HG03045 (cell line): ENCODE results near the gene PNLDC1.
A peak's percentile ranks its signal among the peaks of the same experiment; 100 is the strongest.

ENCODE experiments used
- ATAC-seq: cut with Tn5 transposase; IDR thresholded peaks from one replicate; pipeline ENCODE4 v1.9.1; 2021; ENCODE audit warnings: mild to moderate bottlenecking, moderate library complexity; ENCODE audit not compliant: unreplicated experiment

Gene PNLDC1

GRCh38 chr6:159800141-159800865 lies at the start of gene PNLDC1:
Gene PNLDC1, plus strand, starts transcription at chr6:159800276. Its CDS starts 32 bp downstream, at chr6:159800308.
- no peak for ATAC-seq

GRCh38 chr6:159751448-159751847 lies 48.6 kb upstream of the PNLDC1 start:
- no peak for ATAC-seq

GRCh38 chr6:159753081-159753872 lies 46.8 kb upstream of the PNLDC1 start:
- no peak for ATAC-seq

- no peak for ATAC-seq
These were observed 45.7 kb upstream of the PNLDC1 start for GRCh38 chr6:159754401-159754800.

- ATAC-seq = no peak
These were observed 44.8 kb upstream of the PNLDC1 start for GRCh38 chr6:159754959-159755914.

GRCh38 chr6:159756508-159756907 lies 43.6 kb upstream of the PNLDC1 start:
- no peak for ATAC-seq

- no peak for ATAC-seq
These were observed 41.8 kb upstream of the PNLDC1 start for GRCh38 chr6:159758031-159759001.

GRCh38 chr6:159759645-159760044 lies 40.4 kb upstream of the PNLDC1 start:
- no peak for ATAC-seq

GRCh38 chr6:159760602-159761057 lies 39.4 kb upstream of the PNLDC1 start:
- ATAC-seq = no peak

GRCh38 chr6:159761129-159761872 lies 38.8 kb upstream of the PNLDC1 start:
- no peak for ATAC-seq

GRCh38 chr6:159761873-159762680 lies 38.0 kb upstream of the PNLDC1 start, which contains the start of gene ACAT2:
Gene ACAT2, plus strand, starts transcription at chr6:159762045. Its CDS starts 43 bp downstream, at chr6:159762088.
- peak; percentile 99 for ATAC-seq

GRCh38 chr6:159762681-159763293 lies 37.3 kb upstream of the PNLDC1 start:
- peak; percentile 9 for ATAC-seq

GRCh38 chr6:159766906-159767305 lies 33.2 kb upstream of the PNLDC1 start:
- no peak for ATAC-seq

GRCh38 chr6:159769470-159769869 lies 30.6 kb upstream of the PNLDC1 start:
- no peak for ATAC-seq

GRCh38 chr6:159772196-159772595 lies 27.9 kb upstream of the PNLDC1 start:
- no peak for ATAC-seq

- ATAC-seq = no peak
These were observed 22.7 kb upstream of the PNLDC1 start for GRCh38 chr6:159777240-159777904.

- ATAC-seq = no peak
These were observed 21.9 kb upstream of the PNLDC1 start for GRCh38 chr6:159778131-159778530.
